Peyer's patch (tissue), 4 donors: ENCODE results near the gene GDPD5.

Experiments
- CTCF ChIP-seq, 6 experiments: fragments of 450-650 bp in 4 of 6; fragments of 200-600 bp in 2 of 6; sonication (generic) in 1 of 6; IDR thresholded peaks; one replicate each; pipeline ENCODE4 v1.5.1; 2017 to 2019; ENCODE audit warnings: antibody characterized with exemption in 6 of 6, mild to moderate bottlenecking in 3 of 6, moderate library complexity in 1 of 6
- POLR2A ChIP-seq, 2 donors: fragments of 450-650 bp; IDR thresholded peaks; one replicate each; pipeline ENCODE4 v1.5.1; 2017; ENCODE audit warnings: antibody characterized with exemption in 2 of 2, mild to moderate bottlenecking in 2 of 2, moderate library complexity in 2 of 2

DNA sequence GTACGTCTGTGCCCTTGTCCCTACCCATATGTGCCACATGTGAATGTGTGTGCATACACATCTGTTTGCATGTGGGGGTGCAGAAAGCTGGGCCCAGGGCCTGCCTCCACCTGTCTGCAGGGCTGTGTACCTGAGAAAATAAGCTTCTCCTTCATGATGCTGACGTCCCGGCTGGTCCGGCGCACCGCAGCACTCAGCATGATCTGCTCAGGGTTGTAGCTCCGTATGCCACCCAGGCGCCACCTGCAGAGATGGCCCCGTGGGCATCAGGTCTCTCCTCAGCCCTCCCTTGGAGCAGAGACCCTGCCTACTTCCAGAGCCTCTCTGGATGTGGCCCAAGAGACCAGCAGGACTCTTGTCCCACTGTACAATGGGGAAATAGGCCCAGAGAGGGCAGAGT is 88.9 kb downstream of the GDPD5 start:
- TF ChIP-seq POLR2A (IDR thresholded peaks at IDR 0.05) (no peak), CTCF (IDR thresholded peaks at IDR 0.05) (no peak)
